HG02938 (cell line): Measurements from ENCODE around the gene MAP7.

Experiments used
- ATAC-seq: cut with Tn5 transposase; IDR thresholded peaks from one replicate; pipeline ENCODE4 v1.9.1; 2021; ENCODE audit warnings: mild to moderate bottlenecking, moderate library complexity; ENCODE audit not compliant: unreplicated experiment

MAP7 gene

DNA sequence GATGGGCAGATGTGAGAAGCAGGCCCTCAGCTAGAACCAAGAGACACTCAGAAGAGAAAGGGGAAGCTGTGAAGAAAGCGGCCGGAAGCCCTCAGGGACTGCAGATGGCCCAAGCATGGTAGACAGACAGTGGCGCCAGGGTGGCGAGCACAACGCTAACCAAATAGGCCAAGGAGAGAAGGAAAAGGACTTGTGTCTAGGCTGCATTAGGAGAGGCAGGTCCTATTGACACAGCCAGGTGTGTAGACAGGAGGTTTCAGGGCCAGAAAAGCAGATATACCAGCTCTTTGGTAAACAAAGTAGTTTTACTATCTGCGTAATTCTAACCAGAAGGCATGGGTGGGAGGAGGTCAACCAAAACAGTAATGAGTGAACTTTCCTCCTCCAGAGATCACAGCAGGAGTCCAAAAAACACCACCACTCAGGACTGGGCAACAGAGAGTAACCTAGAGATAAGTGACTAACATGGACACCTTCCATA, 15.8 kb upstream of the MAP7 start:
- no peak for ATAC-seq

DNA sequence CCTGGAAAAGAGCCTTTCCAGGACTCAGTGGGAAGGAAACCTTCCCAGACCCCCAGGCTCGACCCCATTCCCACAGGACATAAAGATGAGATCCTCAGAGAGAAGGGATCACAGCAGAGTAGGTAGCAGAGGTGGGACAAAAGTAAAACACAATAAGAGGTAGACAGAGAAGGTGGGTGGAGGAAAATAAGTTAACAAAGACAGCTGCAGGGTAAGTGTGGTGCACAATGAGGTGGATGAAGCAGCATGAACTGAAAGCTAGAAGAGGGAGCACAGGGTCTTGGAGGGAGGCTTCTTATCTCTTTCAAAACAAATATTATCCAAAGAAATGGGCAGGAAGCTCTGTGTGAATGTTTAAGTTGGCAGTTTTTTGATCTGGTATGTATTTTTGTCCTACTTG, 14.0 kb upstream of the MAP7 start:
- no peak for ATAC-seq

- ATAC-seq: no peak
These were observed 13.3 kb upstream of the MAP7 start for GRCh38 chr6:136563386-136564152.

DNA sequence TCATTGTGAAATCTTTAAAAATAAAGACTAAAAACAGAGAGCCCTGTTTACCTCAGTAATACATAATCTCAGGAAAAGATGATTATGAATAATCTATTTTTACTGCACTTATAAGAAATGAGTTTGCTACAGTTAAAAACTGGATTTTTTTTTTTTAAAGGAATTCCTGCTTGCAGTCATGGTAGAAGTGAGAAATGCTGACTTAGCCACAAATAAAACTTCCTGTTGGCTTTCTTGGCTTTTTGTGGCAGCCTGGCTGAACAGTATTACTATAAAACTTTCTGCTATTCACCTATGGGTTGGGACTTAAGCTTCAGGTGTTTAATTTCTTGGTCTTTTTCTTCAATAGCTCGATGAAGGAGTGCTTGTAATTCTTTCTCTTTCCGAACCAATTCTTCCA, 12.0 kb upstream of the MAP7 start:
- no peak for ATAC-seq

DNA sequence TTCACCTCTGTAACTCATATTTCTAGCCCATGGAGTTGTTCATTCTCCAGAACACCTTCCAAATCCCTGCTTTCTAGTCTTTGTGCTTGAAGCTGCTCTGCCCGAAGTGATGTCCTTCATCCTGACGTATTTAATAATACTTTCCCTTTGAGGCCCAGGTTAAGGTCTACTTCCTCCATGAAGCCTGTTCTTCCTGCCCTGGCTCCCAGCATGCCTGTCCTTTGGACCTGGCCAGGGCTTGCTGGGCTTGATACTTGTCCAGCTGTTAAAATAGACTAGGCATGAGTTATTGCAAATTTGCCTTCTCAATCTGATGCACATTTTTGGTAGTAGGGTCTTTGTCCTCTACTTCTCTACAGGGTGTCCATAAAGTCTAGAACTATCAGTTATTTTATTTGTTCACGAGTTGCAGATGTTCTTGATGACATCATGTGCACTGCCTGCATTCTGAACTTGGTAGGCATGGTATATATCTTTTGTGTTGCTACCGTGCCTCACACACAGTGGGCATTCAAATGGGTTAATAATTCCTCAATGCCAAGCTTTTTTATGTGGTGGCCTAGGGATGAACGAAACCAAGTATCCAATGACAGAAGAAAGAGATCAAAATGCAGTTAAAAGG, 3.1 kb upstream of the MAP7 start:
- ATAC-seq: no peak

DNA sequence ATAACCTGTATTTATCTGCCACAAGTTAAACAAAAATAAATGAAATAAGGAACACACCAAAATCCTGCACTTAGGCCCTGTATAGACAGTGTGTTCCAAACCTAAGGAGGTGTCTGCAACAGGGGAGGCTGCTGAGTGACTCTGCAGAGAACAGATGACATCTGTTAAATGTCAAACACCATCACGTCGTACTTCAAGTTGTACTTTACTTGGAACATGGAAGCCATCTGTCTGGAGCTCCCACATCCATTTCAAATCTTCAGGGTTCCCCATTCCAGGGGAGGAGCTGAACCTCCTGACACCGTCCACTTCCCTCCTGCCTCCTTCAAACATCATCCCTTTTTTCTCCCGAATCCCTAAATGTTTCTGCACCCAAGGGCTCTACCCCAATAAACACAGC, 1.8 kb upstream of the MAP7 start:
- no peak for ATAC-seq

GRCh38 chr6:136551103-136551502, 881 bp upstream of the MAP7 start:
- no peak for ATAC-seq

DNA sequence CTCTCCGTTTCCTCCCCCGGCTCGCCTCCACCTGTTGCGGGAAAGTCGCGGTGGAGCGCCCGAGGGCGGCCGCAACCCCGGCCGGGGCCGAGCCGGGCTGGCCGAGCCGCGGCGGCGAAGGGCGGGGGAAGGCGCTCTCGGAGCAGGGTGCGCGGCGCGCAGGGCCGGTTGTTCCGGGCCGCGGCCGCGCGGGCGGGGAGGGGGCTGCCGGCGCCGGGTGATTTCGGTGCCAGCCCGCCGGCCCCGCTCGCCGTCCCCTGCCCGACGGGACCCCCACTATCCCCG, 235 bp downstream of the MAP7 start:
- peak; percentile 46 for ATAC-seq

- ATAC-seq: peak; percentile 1
These were observed 750 bp downstream of the MAP7 start for GRCh38 chr6:136549300-136550044.

DNA sequence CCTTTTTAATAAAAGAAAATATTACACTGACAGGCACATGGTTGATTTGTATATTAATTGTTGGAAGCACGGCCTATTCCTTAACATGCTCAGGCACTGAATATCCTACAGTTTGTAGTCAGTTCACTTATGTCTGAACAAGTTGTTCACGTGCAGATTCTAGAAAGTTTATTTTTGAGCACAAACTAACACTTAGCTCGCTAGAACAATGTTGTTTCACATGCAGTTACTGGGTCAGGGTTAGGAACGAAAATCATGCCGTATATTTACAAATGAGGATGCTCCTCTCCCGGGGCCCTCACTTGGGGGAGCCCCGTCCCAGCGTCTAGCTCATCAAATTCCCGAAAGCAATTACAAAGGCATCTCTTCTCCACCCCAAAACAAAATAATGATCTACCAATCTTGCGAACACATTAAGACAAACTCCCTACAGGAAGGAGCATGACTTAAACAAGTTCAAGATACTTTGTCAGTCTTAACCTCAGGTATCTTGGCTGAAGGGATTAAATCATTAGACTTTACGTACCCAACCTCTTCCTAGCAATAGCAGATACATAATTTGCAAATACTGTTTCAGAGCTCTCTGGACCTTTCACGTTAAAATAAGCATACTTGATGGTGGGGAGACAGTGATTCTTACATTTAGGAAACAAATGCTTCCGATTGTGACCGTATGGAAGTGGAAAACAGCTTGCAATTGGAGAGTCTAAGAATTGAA, 1.5 kb downstream of the MAP7 start:
- ATAC-seq: no peak

DNA sequence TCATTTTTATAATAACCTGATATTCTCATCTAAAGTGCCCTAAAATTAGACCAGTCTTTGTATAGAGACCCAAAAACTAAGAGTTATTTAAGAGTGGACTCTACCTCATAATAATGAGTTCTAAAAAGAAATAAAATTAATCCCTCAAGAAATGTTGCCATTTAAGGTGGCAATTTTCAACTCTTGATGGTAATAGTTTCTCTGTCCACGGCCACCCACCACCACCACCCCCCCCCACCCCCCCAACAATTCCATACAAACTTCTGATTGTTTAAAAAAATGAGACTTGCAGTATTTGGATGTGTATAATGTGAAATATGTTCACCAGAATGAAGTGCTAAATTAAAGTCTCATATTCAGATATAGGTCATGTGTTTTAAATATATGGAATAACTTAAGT, 2.4 kb downstream of the MAP7 start:
- no peak for ATAC-seq

GRCh38 chr6:136547336-136547735, 2.9 kb downstream of the MAP7 start:
- no peak for ATAC-seq

- no peak for ATAC-seq
These were observed 3.9 kb downstream of the MAP7 start for GRCh38 chr6:136546331-136546730.

GRCh38 chr6:136544326-136544725, 5.9 kb downstream of the MAP7 start:
- ATAC-seq: no peak

GRCh38 chr6:136541395-136541794, 8.8 kb downstream of the MAP7 start:
- no peak for ATAC-seq

DNA sequence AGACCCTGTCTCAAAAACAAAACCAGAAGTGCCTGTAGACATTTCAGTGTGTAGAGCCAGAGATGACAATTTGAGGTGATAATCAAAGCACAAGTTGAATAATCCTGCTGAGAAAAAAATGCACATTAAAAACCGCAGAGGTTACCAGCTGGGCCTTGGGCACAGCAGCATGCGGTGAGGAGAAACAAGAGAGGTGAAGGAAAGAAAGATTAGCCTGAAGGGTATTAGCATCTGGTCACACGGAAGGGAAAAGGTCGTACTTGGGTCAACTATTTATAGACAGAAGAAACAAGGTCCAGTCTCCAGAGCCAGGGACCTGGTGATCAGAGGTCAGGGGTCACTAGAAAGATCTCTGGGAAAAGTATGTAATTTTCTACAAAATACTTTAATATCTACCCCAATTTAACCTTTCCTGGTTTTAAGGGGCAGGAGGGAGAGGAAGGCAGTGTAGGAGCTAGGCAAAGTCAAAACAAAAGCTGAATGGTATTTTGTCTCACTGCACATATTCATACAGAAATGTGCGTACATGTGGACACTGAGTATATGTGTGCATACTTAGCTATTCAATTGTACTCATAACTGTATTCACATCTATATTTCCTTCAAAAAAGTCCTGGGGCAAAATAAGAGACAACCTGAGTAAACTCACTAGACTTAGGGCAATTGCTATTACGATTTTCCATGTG, 10.1 kb downstream of the MAP7 start:
- no peak for ATAC-seq

DNA sequence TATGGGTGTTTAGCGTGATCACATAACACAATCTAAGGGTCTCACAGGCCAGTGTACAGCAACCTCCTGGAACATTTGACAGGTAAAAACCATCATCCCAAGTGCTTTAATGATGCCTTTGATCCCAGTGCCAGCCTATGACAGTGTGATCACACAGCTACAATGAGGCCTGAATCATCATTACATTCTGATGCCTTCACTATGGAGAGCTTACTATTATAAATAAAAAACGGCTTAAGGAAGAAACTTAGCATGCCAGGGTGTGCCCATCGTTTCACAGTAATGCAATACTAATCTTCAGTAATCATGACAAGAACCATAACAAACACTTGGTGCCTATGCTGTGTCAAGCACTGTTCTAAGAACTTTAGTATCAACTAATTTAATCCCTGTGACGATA, 11.4 kb downstream of the MAP7 start:
- ATAC-seq: no peak

DNA sequence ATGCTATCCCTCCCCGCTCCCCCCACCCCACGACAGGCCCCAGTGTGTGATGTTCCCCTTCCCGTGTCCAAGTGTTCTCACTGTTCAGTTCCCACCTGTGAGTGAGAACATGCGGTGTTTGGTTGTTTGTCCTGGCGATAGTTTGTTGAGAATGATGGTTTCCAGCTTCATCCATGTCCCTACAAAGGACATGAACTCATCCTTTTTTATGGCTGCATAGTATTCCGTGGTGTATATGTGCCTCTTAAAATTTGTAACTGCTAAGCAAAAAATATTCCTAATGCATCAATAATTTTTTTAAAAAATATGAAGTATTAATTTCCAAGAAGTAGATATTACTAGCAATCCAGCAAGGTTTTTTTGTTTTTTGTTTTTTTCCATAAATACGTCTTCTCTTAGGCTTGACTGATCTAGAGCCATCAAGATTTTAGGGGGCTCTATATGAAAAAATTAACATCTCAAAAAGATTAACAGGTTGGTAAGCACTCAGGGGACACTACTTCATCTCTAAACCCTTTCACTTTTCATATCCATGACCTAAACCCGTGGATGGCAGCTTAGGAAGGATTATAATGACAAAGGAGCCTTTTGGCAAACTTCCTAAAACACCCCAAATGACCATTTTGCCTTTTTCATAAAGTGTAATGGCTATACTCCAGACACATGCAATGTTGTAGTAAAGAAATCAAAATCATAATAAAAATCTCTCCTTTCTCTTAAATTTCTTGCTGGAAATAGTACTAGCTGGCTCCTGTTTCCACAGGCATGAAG, 14.2 kb downstream of the MAP7 start:
- ATAC-seq: no peak

- no peak for ATAC-seq
These were observed 15.0 kb downstream of the MAP7 start for GRCh38 chr6:136535017-136535765.
